GM19468 (cell line): ENCODE results near the gene SASH3.
A peak's percentile ranks its signal among the peaks of the same experiment; 100 is the strongest.

Experiments
- ATAC-seq: cut with Tn5 transposase; IDR thresholded peaks from one replicate; pipeline ENCODE4 v1.9.1; 2021; ENCODE audit warnings: mild to moderate bottlenecking, moderate library complexity, moderate number of reproducible peaks; ENCODE audit not compliant: unreplicated experiment; ENCODE audit errors: extremely low read depth

Gene SASH3

DNA sequence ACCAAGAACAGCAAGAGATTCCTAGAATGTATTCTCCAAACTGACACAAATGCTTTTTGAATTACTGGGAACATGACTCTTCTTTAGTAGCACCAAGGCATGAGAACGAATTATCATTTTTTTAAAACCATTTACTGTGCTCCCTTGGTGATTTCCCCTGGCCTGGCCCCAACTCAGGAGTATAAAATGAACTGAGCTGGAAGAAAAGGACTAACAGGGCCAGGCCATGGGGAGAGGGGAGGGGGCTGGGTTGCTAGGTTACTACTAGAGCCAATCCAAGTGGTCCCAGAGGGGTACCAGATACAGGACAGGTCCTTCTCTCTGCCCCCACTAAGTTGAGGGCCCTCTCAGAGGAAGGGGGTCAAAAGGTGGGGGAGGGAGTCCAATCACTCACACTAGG is 23.1 kb downstream of the SASH3 start:
- no peak for ATAC-seq

DNA sequence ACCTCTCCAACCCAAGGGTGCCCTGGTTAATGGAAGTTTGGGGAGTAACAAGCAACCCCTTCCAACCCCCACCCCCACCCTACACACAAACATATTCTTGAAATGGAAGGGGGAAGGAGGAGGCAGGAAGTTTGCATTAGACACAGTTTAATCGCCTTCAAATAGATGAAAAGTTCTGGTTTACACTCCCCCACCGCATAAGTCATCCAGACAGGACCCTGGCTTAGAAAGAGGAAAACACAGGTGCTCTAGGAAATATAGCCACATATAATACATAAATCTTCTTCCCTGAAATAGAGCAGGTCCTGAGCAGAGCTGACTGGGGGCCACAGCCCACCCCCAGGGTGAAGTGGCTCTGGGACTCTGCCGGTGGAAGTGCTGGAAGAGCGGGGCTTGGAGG is 25.1 kb downstream of the SASH3 start:
- ATAC-seq, result no peak

DNA sequence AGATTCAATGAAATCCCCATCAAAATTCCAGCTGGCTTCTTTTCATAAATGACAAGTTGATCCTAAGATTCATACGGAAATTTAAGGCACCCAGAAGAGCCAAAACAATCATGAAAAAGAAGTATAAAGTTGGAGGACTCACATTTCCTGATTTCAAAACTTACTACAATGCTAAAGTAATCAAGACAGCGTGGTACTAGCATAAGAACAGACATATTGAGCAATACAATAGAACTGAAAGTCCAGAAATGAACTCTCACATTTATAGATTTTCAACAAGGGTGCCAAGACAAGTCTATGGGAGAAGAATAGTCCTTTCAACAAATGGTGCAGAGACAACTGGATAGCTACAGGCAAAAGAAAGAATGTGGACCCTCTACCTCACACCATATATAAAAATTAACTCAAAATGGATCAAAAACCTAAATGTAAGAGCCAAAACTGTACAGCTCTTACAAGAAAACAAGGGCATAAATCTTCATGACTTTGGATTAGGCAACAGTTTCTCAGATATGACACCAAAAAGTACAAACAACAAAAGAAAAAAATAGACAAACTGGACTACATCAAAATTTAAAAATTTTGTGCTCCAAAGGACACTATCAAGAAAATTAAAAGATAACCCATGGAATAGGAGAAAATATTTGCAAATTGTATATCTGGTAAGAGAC is 28.5 kb downstream of the SASH3 start:
- ATAC-seq, result no peak

DNA sequence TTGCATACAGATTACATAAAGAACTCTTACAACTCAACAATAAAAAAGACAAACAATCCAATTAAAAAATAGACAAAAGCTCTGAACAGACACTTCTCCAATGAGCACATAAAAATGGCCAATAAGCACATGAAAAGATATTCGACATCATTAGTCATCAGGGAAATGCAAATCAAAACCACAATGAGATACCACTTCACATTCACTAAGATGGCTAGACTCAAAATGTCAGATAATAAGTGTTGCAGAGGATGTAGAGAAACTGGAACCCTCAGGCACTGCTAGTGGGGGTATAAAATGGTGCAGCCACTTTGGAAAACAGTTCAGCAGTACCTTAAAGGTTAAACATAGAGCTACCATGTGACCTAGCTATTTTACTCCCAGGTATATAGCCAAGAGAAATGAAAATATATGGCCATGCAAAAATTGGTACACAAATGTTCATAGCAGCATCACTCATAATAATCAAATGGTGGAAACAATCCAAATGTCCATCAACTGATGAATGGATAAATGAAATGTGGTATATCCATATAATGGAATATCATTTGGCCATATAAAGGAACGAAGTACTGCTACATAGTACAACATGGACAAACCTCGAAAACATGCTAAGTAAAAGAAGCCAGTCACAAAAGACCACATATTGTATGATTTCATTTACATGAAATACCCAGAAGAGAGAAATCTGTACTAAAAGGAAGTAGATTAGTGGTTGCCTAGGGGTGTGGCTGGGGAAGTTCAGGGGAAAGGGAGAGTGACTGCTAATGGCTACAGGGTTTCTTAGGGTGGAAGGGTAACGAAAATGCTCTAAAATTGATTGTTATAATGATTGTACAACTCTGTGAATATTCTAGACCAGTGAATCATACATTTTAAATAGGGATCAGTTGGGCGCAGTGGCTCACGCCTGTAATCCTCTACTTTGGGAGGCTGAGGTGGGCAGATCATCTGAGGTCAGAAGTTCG is 29.4 kb downstream of the SASH3 start:
- no peak for ATAC-seq

DNA sequence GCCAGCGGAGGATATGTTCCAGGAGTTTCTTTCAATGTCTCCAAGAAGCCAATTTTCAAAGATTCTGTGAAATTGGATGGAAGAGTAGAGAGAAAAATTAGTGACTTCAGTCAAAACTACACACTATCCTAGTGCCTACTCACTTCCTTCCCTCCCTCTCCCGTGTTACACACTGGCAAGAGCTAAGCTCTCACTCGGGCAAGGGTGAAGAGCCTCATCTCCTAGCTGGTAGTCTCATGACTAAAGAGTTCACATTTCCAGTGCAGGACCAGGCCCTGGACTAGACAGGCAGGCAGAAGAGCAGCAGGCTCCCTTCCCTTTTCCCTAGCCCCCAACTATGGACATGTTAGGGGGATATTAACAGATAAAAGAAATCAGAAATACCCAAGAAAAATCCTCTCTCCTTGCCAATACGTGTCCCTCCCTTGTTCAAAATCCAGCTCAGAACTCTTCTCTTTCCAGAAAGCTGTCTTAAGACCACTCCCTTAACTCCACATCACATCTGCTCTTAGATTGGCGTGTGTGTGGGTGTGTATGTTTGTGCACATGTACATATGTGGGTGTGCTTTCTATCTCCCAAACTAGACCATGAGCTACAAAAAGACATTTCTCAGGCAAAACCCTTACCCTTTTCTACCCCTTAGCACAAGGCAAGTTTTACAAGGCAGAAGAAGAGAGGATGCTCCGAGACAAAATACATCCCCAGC is 34.1 kb downstream of the SASH3 start:
- no peak for ATAC-seq

DNA sequence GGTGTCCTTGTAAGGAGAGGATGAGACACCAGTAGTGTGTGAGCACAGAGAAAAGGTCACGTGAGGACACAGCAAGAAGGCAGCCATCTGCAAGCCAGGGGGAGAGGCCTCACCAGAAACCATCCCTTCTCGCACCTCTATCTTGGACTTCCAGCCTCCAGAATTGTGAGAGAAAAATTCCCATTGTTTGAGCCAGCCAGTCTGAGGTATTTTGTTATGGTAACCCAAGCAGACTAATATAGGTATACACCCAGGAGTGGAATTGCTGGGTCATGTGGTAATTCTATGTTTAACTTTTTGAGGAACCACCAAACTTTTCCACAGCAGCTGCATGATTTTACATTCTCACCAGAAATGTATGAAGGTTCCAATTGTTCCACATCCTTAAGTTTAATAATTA is 38.4 kb downstream of the SASH3 start:
- ATAC-seq, result no peak

DNA sequence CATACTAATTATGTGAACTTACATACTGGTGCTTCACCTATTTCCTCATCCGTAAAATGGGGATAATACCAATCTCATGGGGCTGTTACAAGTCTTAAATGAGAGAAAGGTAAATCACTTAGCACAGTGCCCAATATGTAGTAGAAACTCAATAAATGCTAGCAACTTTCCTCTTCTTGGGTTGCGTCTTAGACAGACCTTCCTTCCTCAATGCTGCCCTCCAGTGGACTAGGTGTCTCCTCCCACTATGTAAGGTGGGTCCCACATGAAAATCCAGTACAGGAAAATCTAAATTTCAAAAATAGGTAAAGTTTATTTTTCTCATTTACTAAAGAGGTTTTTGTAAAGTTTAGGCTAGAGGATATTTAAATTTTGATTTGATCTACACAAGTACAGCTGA is 43.4 kb downstream of the SASH3 start:
- ATAC-seq, result peak; percentile 63

DNA sequence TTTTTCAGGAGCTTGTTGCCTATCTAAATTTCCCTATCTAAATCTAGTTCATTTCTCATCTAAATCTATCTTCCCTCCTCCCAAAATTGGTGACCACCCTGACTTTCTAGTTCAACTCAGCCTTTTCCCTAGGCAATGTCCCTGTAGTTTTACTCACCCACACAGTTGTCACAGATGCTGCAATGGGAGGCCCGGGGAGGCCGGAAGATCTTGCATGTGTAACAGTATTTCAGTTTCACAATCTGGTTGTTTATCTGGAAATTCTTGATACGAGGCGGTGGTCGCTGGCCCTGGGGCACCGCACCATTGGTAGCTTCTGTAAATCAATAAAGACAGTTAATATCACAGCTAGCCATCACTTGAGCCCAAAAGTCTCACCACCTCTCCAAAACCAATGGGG is 43.8 kb downstream of the SASH3 start:
- no peak for ATAC-seq

DNA sequence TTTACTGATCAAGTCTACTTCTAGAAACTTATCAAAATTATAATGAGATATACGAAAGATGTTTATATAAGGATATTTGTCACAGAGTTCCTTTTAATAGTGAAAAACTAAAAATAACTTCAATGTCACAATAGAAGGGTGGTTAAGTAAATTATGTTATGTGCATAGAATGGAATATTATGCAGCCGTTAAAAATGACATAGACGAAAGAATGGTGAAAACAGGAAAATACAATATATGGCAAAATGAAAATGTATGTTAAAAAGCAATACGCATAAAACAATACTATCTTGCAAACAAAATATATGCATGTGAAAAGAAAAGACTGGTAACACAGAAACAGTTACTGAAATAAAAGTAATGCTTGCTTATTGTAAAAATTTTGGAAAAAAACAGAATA is 44.9 kb downstream of the SASH3 start:
- ATAC-seq, result no peak

DNA sequence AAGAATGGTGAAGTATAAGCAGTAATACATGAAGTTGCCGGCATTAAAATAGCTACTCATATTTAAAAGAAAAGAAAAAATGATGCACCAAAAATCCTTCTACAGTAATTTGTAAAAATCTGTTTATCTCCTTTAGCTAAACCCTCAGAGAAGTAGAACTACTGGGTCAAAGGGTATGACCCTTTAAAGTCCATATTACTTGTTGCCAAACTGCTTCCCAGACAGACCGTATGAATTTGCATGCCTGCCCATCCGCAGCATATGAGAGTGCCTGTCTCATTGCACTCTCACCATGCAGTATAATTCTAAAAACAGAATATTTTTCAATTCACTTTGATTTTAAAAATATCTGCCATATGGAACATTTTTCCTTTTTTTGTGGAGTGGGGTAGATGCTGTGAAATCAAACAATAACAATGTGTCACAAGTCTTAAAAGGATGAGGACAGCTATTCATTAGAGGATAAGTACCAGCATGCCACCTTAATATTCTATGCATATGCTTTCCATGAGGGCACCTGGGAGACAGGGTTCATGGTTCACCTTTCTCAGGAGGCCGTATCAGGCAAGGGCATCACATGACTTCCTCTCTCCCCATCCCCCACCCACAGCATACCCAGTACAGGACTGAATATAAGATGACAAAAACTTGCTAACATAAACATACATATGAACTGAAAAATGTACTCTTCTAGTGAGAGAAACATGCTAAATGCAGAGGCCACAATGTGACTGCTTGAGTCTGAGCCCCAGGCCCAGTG is 46.2 kb downstream of the SASH3 start:
- ATAC-seq, result no peak

DNA sequence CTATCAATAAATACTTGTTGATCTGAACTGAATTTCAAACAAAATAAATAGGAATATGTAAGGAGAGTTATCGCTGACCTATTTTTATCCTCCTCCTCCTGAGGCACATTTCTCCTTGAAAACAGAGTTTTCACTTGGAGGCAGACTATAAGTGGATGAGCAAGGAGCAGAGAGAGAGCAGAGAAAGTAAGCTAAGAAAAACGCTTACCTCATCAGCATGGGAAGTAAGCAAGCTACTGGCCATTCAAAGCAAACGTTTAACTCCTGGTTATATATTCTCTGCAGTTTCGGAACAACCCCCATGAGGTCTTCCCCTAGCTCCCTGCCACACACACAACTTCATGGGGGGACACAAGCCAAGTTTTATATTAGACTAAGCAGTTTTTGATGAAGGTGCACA is 50.7 kb downstream of the SASH3 start:
- no peak for ATAC-seq

DNA sequence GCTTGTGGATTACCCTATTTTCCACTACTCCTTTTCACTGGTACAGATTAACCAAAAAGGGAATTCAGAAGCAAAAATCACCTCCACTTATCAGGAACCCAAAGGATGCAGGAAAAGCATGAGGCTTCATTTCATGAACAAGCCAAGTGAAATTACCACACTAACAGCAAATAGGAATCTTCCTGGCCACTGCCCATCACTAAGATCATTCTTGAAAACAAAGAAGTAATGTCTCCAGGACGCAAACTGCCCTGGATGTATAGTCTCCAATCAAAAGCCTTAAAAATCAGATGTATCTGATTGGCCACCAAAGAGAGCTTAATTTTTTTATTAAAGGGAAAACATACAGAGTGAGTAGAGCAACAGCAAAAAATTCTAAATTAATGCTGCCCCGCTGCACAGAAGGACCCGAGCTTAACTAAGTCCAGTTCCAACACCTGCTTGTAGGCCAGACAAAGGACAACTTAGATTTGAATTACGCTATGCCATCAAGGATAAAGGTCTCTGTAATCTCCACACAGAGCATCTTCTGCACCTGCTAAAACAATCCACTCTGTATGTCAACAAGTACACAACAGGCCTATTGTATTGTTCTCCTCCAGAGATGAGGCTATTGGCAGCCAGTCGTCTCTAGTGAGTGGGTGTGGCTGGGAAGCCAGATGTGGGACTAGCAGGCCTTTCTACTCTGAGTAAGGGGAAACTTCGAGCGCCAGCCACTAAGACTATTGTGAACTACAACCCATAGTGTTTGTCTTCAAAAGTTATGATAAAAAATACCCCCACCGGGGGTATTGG is 51.5 kb downstream of the SASH3 start:
- ATAC-seq, result no peak

DNA sequence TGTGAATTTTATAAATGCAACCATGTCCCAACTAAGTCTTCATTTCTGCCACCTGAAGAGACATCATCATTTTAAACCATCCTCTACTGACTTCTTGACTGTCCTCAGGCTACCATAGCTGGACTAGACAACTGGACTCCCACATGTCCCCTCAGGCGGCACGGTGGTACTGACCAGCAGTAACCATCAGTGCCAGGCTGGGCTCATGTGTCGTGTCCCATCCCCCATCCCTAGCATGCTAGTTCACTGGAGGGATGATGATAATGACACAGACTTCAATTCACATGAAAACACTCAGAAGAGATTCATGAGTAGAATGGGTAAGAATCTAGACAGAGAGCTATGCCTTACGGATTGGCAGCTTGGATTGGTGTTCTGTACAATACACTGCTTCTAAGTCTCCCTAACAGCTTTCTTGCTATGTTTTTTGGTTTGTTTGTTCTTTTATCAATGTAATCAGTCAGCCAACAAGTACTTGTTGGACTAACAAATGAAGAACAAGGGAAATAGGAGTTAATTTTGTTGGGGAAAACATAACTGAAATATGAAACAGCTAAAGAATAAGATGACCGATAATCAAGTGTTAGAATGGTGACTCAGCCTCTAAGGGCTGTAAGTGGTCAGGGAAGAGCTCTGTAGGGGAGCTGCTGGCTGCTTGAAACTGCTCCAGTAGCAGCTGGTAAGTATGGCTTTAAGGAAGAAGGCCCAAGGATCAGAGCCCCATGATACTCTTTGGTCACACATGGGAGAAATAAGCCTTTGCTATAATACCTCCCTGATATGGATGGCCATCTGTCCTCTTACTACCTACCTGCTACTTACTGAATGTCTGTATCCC is 53.6 kb downstream of the SASH3 start:
- no peak for ATAC-seq

DNA sequence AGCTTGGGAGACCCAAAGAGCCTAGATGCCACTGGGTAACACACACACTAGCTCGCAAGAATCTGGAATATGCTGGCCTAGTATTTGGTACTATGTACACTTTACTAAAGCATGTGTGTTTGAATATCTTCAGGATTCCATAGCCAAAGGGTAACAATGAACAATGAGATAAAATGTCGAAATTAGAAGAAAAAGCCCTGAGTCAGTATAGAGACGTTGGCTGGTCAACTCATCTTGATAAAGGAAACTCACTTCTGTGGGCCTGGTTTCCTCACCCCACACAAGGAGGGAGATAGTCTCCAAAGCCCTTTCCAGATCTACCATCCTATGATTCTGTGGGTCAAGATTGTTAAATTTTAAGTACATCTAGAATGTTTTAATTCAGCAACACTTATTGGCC is 57.1 kb downstream of the SASH3 start:
- ATAC-seq, result no peak

DNA sequence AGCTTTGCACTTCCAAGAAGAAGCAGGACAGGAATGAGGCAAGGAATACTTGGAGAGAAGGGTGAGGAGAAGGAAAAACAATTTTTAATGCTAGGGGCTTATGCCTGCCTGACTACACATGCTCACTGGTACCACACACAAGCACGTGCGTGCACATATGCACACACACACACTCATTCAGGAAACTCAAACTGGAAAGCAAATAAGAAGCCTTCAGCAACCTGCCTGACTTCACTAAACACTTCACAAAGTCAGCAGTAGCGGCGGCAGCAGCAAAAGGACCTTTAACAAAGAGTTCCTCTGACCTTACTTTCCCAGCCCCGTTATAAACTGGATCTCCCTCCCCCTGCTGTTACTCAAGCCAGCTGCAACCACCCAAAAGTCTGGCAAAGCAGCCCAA is 60.6 kb downstream of the SASH3 start:
- ATAC-seq, result no peak

DNA sequence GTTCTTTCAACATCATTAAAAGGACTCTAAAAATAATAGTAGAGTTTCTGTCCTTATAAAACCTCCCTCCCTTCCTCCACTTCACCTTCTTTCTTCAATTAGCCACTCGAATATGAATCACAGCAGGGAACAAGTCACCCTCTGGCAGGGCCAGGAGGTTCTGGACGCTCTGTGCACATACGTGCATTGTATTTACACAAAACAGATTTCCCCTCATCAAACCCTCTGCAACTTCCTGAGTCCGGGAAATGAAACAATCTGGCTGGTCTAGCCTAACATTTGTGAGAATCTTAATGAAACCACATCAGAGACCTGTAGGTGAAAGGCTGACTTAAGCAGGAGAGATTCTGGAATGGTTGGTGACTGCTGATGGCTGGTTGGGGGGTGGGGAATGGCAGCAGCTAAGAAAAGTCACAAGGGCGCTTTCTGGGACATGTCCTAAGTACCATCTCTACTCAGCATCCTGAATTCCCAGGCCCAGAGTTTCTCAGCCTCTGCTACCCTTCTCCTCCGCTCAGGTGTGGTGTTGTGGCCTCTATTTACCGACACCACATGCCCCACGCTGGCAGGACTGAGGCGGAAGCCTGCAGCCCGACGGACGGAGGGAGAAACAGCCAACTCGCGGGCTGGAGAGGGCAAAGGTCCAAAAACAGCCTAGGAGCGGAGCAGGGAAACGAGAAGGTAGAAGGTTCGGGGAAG is 62.9 kb downstream of the SASH3 start:
- no peak for ATAC-seq

DNA sequence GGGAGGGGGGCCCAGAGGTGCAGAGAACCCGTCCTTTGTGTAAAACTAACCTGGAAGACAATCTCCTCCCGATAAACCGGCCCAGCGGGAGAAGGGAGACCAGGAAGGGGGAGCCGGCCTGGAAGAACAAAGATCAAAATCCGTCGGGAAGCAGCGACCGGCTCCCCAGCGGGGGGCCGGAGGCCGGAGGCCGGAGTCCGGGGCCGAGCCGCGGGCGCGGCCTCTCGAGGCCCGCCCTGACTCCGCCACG is 63.4 kb downstream of the SASH3 start:
- ATAC-seq, result no peak
